Measurements from ENCODE around the gene UBL4A.

The UBL4A gene

DNA sequence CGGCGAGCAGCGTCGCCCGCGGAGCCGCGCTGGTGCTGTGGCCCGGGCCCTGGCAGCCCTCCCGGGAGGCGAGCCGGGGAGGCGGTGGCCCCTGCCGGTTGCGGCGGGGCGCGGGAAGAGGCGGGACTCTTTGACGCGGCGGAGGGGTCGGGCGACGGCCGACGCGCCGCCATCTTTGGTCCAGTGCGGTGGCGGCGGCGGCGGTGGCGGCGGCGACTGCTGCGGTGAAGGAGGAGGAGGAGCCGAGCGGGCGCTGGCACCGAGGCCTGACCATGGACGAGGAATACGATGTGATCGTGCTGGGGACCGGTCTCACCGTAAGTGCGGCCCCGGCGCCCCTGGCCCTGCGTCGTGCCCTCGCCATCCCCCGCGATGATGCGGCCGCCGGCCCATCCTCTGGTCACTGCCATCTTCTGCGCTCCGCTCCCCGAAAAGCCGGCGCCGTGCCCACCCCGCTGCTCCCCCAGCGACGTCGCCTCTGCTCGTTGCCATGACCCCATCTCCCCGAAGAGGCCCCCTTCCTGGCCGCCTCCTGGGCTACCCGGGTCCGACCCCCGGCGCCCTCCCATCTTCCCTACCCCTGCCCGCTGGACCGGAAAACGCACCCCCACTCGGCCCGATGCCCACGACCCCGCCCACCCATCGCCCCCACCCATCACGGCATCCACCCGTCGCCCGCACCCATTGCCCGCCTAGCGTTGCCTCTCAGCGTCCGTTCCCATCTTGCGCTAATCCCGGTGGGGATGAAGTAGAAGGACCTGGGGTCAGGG is 49.2 kb downstream of the UBL4A start, which contains the start of gene GDI1:
Gene GDI1 (plus strand): TSS at position 172 of the 770 bp plus-strand sequence. CDS start 101 bp downstream, at position 273.
- TF ChIP-seq, protein P1, sequence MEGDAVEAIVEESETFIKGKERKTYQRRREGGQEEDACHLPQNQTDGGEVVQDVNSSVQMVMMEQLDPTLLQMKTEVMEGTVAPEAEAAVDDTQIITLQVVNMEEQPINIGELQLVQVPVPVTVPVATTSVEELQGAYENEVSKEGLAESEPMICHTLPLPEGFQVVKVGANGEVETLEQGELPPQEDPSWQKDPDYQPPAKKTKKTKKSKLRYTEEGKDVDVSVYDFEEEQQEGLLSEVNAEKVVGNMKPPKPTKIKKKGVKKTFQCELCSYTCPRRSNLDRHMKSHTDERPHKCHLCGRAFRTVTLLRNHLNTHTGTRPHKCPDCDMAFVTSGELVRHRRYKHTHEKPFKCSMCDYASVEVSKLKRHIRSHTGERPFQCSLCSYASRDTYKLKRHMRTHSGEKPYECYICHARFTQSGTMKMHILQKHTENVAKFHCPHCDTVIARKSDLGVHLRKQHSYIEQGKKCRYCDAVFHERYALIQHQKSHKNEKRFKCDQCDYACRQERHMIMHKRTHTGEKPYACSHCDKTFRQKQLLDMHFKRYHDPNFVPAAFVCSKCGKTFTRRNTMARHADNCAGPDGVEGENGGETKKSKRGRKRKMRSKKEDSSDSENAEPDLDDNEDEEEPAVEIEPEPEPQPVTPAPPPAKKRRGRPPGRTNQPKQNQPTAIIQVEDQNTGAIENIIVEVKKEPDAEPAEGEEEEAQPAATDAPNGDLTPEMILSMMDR (IDR thresholded peaks at IDR 0.05; ENCODE audit: low read depth, low read length, missing control alignments) = no peak
- in situ Hi-C loops (cut with HindIII; ENCODE audit: low sequenced_read_pairs) = no loop called here
- H3K4me3 ChIP-seq (ENCODE audit: low read depth, low read length) = peak within 1 kb of the TSS; percentile 62
- DNase-seq (ENCODE audit: low read depth) = no peak

DNA sequence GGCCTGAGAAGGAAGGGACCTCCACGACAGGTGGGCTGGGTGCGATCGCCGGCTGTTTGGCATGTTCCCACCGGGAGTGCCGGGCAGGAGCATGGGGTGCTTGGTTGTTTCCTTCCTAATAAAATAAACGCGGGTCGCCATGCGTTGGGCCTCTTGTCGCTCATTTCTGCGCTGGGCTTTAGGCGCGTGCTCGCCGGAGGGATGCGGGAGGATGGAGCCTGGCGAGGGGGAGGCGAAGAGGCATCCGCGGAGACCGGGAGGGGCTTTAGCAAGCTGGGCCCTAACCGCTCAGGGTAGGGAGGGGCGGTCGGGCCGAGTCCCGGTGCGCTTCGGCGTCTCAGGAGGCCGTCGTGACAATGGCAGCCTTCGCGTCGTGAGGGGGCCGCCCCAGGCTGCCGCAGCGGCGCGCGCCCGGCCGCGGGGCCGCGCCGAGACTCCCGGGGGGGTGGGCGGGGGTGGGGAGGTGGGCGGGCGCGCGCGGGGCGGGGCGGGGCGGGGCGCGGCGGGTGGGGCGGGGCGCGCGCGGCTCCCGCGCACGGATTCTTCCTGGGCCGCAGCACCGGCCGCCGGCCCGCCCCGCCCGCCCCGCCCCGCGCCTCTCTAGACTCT is 49.9 kb downstream of the UBL4A start:
- H3K4me3 ChIP-seq (ENCODE audit: low read depth, low read length) = peak overlapping the region; percentile 62
- in situ Hi-C loops (cut with HindIII; ENCODE audit: low sequenced_read_pairs) = no loop called here
- TF ChIP-seq, protein P1 (IDR thresholded peaks at IDR 0.05; ENCODE audit: low read depth, low read length, missing control alignments) = no peak
- DNase-seq (ENCODE audit: low read depth) = no peak

DNA sequence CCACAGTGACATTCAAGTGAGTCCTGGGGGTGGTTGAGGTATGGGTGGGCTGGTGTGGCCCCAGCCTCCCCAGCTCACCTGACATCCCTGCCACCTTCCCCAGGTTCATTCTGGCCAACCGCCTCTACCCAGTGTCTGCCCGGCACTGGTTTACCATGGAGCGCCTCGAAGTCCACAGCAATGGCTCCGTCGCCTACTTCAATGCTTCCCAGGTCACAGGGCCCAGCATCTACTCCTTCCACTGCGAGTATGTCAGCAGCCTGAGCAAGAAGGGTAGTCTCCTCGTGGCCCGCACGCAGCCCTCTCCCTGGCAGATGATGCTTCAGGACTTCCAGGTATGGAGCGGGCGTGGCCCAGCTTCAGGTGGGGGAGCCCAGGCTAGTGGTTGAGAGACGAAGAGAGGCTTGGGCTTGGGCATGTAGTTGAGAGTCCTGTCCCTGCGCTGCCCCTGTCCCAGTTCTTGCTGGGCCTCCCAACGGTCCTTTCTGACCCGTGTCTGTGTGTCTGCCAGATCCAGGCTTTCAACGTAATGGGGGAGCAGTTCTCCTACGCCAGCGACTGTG is 51.2 kb downstream of the UBL4A start:
- no peak overlapping the region for H3K4me3 ChIP-seq (ENCODE audit: low read depth, low read length)
- DNase-seq (ENCODE audit: low read depth) = no peak
- TF ChIP-seq, protein P1 (IDR thresholded peaks at IDR 0.05; ENCODE audit: low read depth, low read length, missing control alignments) = no peak
- in situ Hi-C loops (cut with HindIII; ENCODE audit: low sequenced_read_pairs) = no loop called here

DNA sequence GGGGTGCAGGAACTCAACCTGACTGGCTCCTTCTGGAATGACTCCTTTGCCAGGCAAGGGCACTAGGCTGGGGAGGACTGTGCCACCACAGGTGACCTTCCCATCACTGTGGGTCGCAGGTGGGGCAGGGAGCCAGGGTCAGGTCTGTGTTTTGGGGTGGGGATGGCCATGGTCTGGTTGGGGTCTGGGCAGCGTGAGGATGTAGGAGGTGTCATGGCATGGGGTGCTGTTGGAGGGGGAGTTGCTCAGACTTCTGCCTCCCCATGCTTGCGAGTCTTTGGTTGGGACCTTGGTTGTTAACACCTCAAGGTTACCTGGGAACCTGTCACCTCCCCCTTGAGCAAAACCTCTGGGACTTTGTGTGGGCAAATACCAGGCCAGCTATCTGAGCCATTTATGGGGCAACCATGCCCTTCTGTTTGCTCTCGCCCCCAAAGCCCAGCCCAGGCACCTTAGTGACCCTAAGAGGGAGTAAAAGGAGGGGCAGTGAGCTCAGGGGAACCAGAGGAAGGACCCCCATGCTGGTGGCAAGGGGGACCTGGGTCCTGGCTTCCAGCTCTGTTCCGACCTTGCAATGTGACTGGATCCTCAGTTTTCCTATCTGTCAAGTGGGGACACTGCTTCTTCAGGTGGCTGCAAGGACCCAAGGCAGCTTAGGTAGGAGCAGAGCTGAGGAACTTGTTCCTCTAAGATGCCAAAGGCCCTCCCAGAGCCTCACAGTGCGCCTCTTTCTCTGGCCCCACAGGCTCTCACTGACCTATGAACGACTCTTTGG is 51.8 kb downstream of the UBL4A start:
- in situ Hi-C loops (cut with HindIII; ENCODE audit: low sequenced_read_pairs) = no loop called here
- TF ChIP-seq, protein P1 (IDR thresholded peaks at IDR 0.05; ENCODE audit: low read depth, low read length, missing control alignments) = no peak
- DNase-seq (ENCODE audit: low read depth) = no peak
- H3K4me3 ChIP-seq (ENCODE audit: low read depth, low read length) = no peak overlapping the region

Data from astrocyte of the cerebellum (primary cell).